NCI-H82 (cell line): ENCODE data around the gene NOTO.

ENCODE experiments used
- DNase-seq: peaks from one replicate; lab custom pipeline; 2025; lab: John Stamatoyannopoulos, UW

NOTO gene

DNA sequence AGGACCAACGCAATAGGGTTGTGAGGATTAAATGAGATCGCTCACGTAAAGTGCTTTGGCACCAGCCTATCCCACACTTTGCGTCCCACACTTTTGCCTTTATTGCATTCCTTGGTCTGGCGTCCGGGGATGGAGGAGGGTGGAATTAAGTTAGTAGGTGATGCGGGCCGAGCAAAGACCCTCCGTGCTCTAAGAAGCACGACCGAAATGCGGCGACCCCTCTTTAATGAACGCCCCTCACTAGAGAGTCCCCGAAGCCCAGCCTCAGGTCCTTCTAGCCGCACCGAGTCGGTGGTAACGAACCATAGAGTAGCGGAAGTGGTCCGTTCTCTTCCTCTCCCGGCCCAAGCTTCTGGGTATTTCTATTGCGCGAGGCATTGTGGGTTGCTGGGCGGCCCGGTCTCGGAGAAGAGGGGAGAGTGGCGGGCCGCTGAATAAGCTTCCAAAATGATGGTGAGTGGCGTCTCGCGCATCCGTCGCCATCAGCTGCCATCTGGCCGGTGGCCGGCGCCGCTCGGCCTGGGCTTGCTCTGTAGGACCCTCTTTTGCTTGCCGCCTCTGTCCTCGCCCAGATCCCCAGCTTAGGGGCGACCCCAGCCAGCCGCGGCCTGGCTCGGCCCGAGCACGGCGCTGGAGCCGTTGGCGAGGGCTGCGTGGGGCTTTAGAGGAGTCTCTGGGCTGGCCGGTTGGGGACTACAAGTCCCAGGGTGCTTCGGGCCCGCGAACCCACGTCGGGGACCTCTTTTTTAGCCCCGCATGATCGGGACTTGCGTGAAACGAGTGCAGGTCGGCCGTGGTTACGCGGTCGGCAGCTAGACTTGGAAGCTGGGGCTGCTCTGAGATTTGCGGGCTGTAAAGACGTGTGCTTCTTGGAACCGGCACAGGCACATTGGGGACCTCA lies 31.8 kb downstream of the NOTO start, which contains the start of gene CCT7:
CCT7 (plus strand) TSS at position 377 of the 901 bp plus-strand sequence; CDS start at position 448, 71 bp downstream.
- peak; percentile 98 for DNase-seq

- DNase-seq, result no peak
Observed at GRCh38 chr2:73235315-73236028, 33.1 kb downstream of the NOTO start.

- no peak for DNase-seq
Observed at GRCh38 chr2:73237168-73237567, 34.8 kb downstream of the NOTO start.

GRCh38 chr2:73238149-73238548 lies 35.8 kb downstream of the NOTO start:
- no peak for DNase-seq

DNA sequence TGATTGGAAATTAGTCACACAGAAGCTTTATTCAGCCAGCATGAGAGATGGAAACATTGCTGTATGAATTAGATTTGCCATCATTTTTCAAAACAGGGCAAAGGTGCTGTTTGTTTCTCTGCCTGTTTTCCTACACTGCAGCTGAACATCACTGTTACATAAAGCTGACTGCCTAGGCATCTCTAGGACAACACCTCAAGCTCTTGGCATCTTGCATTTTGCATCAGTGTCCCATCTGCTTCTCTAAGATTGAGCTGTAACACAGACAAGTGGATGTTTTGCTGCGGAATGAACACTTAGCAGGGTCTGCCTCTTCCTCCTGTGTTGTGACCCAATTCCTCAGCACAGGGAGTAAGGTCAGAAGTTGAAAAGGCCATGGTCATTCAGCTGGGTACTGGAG lies 36.6 kb downstream of the NOTO start:
- DNase-seq, result no peak

DNA sequence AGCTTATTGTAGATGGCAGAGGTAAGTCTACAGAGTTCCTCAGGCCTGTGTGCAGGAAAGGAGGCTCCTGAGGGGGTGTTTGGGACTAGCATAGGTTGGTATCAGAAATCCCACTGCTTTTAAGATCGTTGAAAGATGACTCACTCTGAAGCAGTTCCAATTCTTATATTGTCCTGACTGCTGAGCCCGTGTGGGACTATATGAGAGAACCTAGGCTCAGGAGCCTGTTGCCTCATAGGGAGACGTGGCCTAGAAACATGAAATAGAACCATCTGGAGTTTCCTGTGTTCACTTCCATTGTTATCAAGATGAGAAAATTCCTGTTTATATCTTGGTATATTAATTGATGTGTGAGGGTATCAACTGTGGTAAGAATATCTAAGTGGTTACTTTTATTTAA lies 37.4 kb downstream of the NOTO start:
- no peak for DNase-seq

GRCh38 chr2:73243884-73244570 lies 41.7 kb downstream of the NOTO start:
- DNase-seq, result peak; percentile 88

- no peak for DNase-seq
Observed at GRCh38 chr2:73244580-73244979, 42.2 kb downstream of the NOTO start.

DNA sequence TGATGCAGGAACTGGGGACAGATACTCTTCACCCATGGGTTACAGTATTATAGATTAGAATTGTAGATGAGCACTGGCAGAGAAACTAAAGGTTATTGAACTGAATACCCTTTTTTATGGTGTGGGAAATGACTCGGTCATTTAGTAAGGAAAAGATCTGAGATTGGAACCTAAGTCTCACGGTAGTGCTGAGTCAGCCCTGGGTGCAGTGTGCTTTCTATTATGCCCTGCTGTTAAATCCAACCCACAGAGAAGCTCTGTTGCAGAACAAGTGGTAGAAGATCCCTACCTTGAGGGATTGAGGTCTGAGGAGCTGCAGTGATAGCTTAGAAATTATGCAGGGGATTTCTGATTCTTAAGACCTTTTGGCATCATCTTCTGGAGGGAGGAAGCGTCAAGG lies 44.5 kb downstream of the NOTO start:
- DNase-seq, result no peak

DNA sequence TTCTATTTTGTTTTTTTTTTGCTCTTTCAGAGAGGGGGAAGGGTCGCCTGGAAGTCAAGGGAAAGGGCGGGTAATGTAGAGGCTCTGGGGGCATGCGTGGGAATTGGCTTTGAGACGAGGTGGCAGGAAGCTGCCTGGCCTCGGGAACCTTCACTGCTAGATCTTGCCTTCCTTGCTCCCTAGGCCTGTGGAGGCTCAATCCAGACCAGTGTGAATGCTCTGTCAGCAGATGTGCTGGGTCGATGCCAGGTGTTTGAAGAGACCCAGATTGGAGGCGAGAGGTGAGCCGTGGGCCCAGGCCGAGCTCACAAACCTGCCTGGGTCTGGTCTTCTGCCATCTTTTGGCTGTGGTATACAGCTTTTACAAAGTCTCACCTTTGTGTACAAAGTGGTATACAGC lies 47.3 kb downstream of the NOTO start:
- no peak for DNase-seq

GRCh38 chr2:73250872-73251846 lies 48.8 kb downstream of the NOTO start:
- DNase-seq, result peak; percentile 77

GRCh38 chr2:73252238-73253027 lies 50.1 kb downstream of the NOTO start:
- no peak for DNase-seq

DNA sequence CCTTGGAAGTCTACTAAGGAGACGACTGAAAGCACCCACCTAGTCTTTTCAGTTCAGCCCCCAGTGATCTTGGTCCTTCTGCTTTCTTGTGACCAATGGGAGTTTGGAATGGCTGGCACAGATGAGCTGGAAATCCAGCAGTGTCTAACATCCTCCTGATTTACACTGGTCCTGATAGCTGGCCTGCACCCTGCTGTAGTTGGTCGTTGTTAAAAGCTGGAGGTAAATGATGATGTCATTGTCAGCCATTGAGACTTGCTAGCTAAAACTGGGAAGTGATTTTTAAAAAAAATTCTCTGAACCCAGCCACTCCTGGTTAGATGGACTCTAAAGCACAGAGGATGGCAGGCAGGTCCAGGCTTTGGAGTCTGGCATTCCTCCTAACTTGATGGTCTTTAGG lies 51.0 kb downstream of the NOTO start:
- DNase-seq, result no peak

DNA sequence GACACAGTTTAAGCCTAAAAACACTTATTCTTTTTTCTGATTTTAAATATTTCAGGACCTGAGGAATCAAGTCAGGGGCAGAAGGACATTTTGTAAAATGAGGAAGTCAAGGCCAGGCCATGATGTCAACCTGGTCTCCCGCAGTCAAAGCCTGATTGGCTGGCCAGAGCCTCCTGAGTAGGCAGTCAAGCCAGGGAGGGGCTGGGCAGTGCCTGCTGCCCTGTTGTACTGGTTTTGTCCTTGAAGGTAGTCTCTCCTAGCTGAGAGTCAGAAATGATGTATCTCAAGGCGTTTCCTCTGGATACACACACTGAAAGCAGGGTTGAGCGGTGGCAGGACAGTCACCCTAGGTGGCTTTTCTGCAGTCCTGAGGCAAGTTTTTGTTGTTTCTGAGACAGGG lies 51.5 kb downstream of the NOTO start:
- DNase-seq, result no peak

GRCh38 chr2:73254343-73255006 lies 52.1 kb downstream of the NOTO start:
- DNase-seq, result no peak

DNA sequence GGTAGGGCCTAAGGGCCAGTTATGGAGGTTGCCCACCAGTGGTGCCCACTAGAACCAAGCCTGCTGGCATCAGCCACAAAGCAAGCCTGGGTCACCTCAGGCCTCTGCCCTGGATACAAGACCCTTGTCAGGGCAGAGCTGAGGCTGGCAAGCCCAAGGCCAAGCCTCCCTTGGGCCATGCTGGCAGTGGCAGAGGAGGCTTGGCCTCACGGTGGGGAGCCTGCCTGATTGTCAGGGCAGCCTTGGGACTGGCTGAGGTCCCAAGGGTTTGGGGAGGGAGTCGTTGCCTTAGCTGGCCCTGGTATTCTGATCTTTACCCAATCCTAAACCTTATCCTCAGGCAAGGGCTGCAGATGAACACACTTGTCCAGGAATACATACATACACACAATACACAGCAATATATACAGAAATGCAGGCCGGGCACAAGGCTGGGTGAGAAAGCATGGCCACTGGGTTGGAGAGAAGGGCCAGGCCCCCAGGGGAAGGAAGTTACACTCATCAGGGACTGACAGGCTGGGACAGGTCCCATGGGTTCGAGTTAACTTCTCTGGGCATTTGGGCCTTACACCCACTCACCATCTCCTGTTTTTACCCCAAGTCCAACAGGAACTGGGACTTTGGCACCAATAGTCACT lies 52.8 kb downstream of the NOTO start:
- DNase-seq, result no peak

DNA sequence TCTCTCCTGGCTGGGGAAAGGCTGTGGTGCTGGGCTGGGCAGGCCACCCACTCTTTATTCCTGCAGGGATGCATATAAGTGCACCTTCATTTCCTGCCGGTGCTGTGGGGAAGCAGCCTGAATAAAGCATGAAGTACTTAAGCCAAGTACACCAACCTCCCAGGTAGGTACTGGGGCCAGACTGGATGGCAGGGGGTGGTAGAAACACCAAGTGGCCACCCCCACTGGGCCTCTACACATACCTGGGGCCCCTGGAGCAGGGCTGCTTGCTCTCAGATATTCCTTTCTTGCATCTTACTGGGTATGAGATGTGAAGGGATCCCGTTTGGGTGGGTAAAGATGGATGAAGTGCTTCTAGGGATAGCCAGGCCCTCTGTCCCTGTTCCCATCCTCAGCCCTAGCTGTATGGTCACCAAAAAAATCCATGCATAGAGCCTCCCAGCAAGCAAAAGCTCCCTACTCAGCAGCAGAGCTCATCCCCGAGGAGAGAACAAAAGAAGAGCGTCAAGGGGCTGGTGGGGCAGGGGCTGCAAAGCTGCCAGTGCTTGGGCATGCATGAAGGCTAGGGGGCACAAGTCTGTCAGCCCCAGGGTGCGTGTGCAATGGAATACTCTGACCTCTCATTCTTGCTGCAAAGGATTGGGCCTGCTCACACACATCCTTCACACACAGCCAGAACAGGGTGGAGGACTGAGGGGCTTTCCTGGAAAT lies 53.7 kb downstream of the NOTO start:
- no peak for DNase-seq

DNA sequence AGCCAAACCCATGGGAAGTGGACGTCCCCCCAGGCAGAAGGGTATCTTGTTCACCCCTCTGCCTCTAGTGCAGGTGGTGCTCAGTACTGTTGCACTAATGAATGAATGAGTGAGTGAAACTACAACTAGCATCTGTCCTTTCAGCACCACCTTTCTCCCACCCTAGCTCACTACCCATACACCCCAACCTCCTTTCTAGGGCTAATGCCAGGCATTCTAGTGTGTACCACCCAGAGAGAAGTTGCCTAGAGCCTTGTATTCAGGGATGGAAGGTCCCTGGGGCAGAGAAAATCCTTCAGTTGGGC lies 54.2 kb downstream of the NOTO start:
- DNase-seq, result no peak

GRCh38 chr2:73257021-73257420 lies 54.6 kb downstream of the NOTO start:
- no peak for DNase-seq
